Measurements from ENCODE around the gene FLAD1. TPM values are rescaled to one million over a fixed set of nuclear protein-coding genes. Genes with fewer than 3 reads are reported as not detected.

The FLAD1 gene
- total RNA-seq, 2 experiments from 2014 or later, result 16.7 to 19.4 TPM

DNA sequence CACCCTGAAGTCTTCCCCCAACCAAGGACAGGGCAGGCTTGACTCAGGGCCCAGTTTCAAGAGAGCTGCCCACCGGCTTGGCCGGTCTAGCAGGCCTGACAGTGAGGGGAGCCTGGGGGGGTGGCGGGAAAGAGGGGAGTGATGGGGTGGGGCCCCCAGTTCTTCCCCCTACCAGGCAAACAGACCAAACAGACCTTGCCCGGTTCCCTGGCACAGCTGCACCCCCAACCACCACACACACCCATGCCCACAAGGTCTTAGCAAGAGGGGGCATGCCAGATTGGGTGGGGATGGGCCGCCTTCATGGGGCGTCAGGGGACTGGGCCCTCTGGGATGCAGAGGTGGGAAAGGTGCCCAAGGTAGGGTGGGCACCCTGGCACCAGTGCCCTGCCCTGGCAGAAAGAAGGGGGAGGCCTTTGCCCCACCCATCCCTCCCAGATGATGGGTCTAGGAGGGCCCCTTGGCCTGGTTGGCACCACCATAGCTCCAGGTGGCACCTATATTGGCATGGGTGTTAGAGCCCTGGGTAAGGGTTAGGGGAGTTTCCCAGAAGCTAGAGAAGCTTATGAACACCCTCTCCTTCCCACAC lies 28.4 kb downstream of the FLAD1 start:
- Mint-ChIP-seq H3K4me1 (ENCODE audit: low read depth) (peaks cover 81% of the 10 kb centered on the region), H3K27ac (peak overlapping the region; percentile 92), H3K4me3 (peak overlapping the region; percentile 91), H3K36me3 (ENCODE audit: low read depth) (peaks cover 47% of the 10 kb centered on the region), H3K27me3 (no peaks in the 10 kb centered on the region), H3K9me3 (no peaks in the 10 kb centered on the region)
- H3K27ac ChIP-seq (ENCODE audit: low read depth in 1 of 2, low read length in 2 of 2), result peak overlapping the region; percentile 87 to 88
- ChIA-PET POLR2A (interaction anchor here (1.1 to 10.7 kb wide), 7 partner anchors 12 to 124 kb away, joined by 3 to 189 read pairs (median 5); partner anchors contain the start of genes CKS1B, FLAD1, PBXIP1 and SHC1), CTCF (interaction anchor here (1.2 to 1.5 kb wide), 2 partner anchors 8 to 13 kb away, joined by 3 to 5 read pairs; no protein-coding TSS in a partner anchor)
- H3K9me3 ChIP-seq (ENCODE audit: control insufficient read depth in 1 of 2, insufficient read depth in 1 of 2, low read length in 2 of 2), result no peaks in the 10 kb centered on the region
- TF ChIP-seq, protein P1, sequence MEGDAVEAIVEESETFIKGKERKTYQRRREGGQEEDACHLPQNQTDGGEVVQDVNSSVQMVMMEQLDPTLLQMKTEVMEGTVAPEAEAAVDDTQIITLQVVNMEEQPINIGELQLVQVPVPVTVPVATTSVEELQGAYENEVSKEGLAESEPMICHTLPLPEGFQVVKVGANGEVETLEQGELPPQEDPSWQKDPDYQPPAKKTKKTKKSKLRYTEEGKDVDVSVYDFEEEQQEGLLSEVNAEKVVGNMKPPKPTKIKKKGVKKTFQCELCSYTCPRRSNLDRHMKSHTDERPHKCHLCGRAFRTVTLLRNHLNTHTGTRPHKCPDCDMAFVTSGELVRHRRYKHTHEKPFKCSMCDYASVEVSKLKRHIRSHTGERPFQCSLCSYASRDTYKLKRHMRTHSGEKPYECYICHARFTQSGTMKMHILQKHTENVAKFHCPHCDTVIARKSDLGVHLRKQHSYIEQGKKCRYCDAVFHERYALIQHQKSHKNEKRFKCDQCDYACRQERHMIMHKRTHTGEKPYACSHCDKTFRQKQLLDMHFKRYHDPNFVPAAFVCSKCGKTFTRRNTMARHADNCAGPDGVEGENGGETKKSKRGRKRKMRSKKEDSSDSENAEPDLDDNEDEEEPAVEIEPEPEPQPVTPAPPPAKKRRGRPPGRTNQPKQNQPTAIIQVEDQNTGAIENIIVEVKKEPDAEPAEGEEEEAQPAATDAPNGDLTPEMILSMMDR (IDR thresholded peaks at IDR 0.05), result no peak
- intact Hi-C loops (cut with DNase I, micrococcal nuclease), result no loop called here
- DNase-seq (no peak), ATAC-seq (ENCODE audit: poor library complexity) (no peak)
- H3K4me1 ChIP-seq (ENCODE audit: insufficient read depth, low read length), result peaks cover 99% of the 10 kb centered on the region
- no peaks in the 10 kb centered on the region for H3K27me3 ChIP-seq (ENCODE audit: control insufficient read depth in 1 of 2, insufficient read depth in 2 of 2, low read length in 2 of 2)
- peaks cover 42% of the 10 kb centered on the region for H3K36me3 ChIP-seq (ENCODE audit: insufficient read depth, low read length)
- peak overlapping the region; percentile 89 for H3K4me3 ChIP-seq (ENCODE audit: low read length)

DNA sequence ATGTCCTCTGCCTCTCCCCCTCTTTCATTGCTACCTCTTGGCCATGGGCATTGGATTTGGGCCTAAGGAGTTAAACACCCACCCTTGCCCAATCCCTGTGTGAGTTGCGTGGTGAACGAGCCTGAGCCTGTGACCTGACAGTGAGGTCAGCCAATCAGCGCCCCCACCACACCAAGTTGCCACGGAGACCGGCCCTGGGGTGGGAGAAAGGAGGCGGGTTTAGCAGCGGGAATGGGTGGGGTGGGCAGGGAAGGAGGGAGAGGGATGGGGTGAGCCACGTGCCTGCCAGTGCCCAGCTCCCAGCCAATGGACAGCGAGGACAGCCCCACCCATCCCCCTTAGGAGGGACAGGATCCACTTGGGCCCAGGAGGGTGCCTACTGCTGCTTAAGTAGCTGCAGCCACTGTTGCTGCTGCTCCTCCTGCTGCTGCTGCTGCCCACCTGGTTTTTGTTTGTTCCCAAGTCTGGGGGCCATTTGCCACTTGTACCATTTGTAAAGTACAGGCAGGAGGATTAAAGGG lies 28.9 kb downstream of the FLAD1 start:
- no peak for ATAC-seq (ENCODE audit: poor library complexity)

DNA sequence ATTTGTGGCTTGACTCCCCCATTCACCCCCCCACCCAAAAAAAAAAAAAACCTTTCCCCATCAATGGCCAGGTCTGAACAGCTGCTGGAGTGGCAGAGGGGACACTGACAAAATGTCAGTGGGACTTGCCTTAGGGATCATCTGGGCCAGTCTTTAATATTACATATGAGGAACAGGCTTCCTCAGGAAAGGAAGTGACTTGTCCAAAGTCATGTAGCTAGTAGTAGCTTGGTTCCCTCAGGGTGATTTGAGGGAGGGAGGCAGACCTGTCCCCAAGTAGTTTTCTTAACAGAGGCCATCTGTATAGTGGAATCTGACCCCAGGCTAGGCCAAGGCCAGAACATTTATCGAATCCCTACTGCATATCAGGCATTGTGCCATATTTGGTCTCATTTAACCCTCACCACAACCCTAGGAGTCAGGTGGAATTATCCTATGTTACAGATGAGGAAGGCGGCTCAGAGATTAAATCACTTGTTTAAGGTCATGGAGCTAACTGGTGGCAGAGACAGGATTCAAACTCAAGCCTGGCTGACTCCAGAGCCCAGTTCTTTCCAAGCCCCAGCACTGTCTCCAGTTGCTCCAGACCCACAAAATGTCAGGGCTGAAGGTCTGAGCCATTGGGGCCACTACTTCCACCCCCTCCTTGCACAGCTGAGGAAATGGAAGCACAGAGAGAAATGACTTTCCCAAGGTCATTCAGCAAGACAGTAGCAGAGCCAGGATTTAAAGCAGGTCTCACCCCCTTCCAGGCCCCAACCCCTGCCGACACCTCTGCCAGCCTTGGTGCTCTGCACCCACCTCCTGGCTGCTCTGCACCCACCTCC lies 29.8 kb downstream of the FLAD1 start:
- Mint-ChIP-seq H3K27ac (peak overlapping the region; percentile 92), H3K9me3 (no peaks in the 10 kb centered on the region)
- H3K4me3 ChIP-seq (ENCODE audit: low read length), result peak overlapping the region; percentile 89

More for the DNA sequence above, 28.9 kb downstream of the FLAD1 start:
- H3K9me3 ChIP-seq (ENCODE audit: control insufficient read depth in 1 of 2, insufficient read depth in 1 of 2, low read length in 2 of 2), result no peaks in the 10 kb centered on the region
- H3K36me3 ChIP-seq (ENCODE audit: insufficient read depth, low read length), result peaks cover 48% of the 10 kb centered on the region
- H3K27me3 Mint-ChIP-seq, result no peaks in the 10 kb centered on the region
- intact Hi-C loops (cut with DNase I, micrococcal nuclease), result no loop called here
- peak overlapping the region; percentile 92 for H3K27ac Mint-ChIP-seq
- peaks cover 80% of the 10 kb centered on the region for H3K4me1 Mint-ChIP-seq (ENCODE audit: low read depth)
- peaks cover 48% of the 10 kb centered on the region for H3K36me3 Mint-ChIP-seq (ENCODE audit: low read depth)
- ChIA-PET POLR2A (interaction anchor here (0.6 to 10.7 kb wide), 12 partner anchors 9 to 123 kb away, joined by 3 to 189 read pairs (median 4); partner anchors contain the start of genes CKS1B, FLAD1, PBXIP1 and ZBTB7B), CTCF (interaction anchor here (1.0 to 1.6 kb wide), 4 partner anchors 9 to 57 kb away, joined by 3 to 5 read pairs (median 3); no protein-coding TSS in a partner anchor)
- peaks cover 99% of the 10 kb centered on the region for H3K4me1 ChIP-seq (ENCODE audit: insufficient read depth, low read length)
- H3K4me3 Mint-ChIP-seq, result peak overlapping the region; percentile 91
- peak overlapping the region; percentile 89 for H3K4me3 ChIP-seq (ENCODE audit: low read length)
- TF ChIP-seq, protein P1 (IDR thresholded peaks at IDR 0.05), result no peak
- H3K27ac ChIP-seq (ENCODE audit: low read depth in 1 of 2, low read length in 2 of 2), result peak overlapping the region; percentile 87 to 88
- peak in 4 of 14 experiments; percentile 42 to 58 (median 51) for DNase-seq
- no peaks in the 10 kb centered on the region for H3K9me3 Mint-ChIP-seq
- no peaks in the 10 kb centered on the region for H3K27me3 ChIP-seq (ENCODE audit: control insufficient read depth in 1 of 2, insufficient read depth in 2 of 2, low read length in 2 of 2)

More for the DNA sequence above, 29.8 kb downstream of the FLAD1 start:
- H3K27ac ChIP-seq (ENCODE audit: low read depth in 1 of 2, low read length in 2 of 2), result peak overlapping the region; percentile 87 to 88
- intact Hi-C loops (cut with DNase I, micrococcal nuclease), result no loop called here
- peak; percentile 4 for ATAC-seq (ENCODE audit: poor library complexity)
- H3K9me3 ChIP-seq (ENCODE audit: control insufficient read depth in 1 of 2, insufficient read depth in 1 of 2, low read length in 2 of 2), result no peaks in the 10 kb centered on the region
- Mint-ChIP-seq H3K4me1 (ENCODE audit: low read depth) (peaks cover 78% of the 10 kb centered on the region), H3K36me3 (ENCODE audit: low read depth) (peaks cover 48% of the 10 kb centered on the region), H3K4me3 (peak overlapping the region; percentile 91), H3K27me3 (no peaks in the 10 kb centered on the region)
- DNase-seq, result no peak
- peaks cover 48% of the 10 kb centered on the region for H3K36me3 ChIP-seq (ENCODE audit: insufficient read depth, low read length)
- TF ChIP-seq, protein P1 (IDR thresholded peaks at IDR 0.05), result no peak
- peaks cover 99% of the 10 kb centered on the region for H3K4me1 ChIP-seq (ENCODE audit: insufficient read depth, low read length)
- ChIA-PET CTCF (interaction anchor here (1.0 to 1.6 kb wide), 4 partner anchors 9 to 58 kb away, joined by 3 to 5 read pairs (median 3); no protein-coding TSS in a partner anchor), POLR2A (interaction anchor here (0.6 to 10.7 kb wide), 13 partner anchors 8 to 454 kb away, joined by 3 to 189 read pairs (median 4); partner anchors contain the start of genes CKS1B, FLAD1, PBXIP1 and PMVK)
- H3K27me3 ChIP-seq (ENCODE audit: control insufficient read depth in 1 of 2, insufficient read depth in 2 of 2, low read length in 2 of 2), result no peaks in the 10 kb centered on the region

Data from CD4-positive, alpha-beta T cell (primary cell).